Activated T-cell treated with anti-CD3 and anti-CD28 coated beads, Interleukin-2, amount 50 U/mL, for 48 hours (primary cell): ENCODE data around the gene SVOPL.

Experiments used
- DNase-seq, 2 experiments: peaks; one replicate each; pipeline ENCODE4 v3.0.0-alpha.2; 2020

SVOPL gene

GRCh38 chr7:138555684-138556083, 145.5 kb downstream of the SVOPL start:
- DNase-seq = no peak

GRCh38 chr7:138554674-138555073, 146.5 kb downstream of the SVOPL start:
- DNase-seq = no peak

- no peak for DNase-seq
These were observed 147.4 kb downstream of the SVOPL start for GRCh38 chr7:138553805-138554204.

- DNase-seq = no peak
These were observed 150.1 kb downstream of the SVOPL start for GRCh38 chr7:138551102-138551501.

- DNase-seq = no peak
These were observed 150.8 kb downstream of the SVOPL start for GRCh38 chr7:138550337-138550736.

GRCh38 chr7:138549082-138549481, 152.1 kb downstream of the SVOPL start:
- DNase-seq = no peak

- no peak for DNase-seq
These were observed 154.3 kb downstream of the SVOPL start for GRCh38 chr7:138546829-138547228.

- no peak for DNase-seq
These were observed 155.0 kb downstream of the SVOPL start for GRCh38 chr7:138546064-138546619.

- DNase-seq = no peak
These were observed 156.0 kb downstream of the SVOPL start for GRCh38 chr7:138545123-138545522.
